DOHH2 (cell line): ENCODE data around the gene PANK2.

Experiments used
- H3F3A ChIP-seq: fragments of 200-600 bp; sonication (generic), shearing (Covaris generic); 2 replicates; pipeline ENCODE4 v1.6.0; 2016; ENCODE audit warnings: antibody characterized with exemption, mild to moderate bottlenecking; ENCODE audit not compliant: control insufficient read depth, insufficient read depth
- H3K27ac ChIP-seq: fragments of 200-600 bp; sonication (generic); 2 replicates; pipeline ENCODE4 v1.5.1; 2014; ENCODE audit warnings: low read depth, mild to moderate bottlenecking, low read length, moderate library complexity
- H3K27me3 ChIP-seq: fragments of 200-600 bp; sonication (generic); 2 replicates; pipeline ENCODE4 v1.6.1; 2014; ENCODE audit warnings: mild to moderate bottlenecking, low read length, mixed read lengths; ENCODE audit not compliant: control insufficient read depth
- H3K36me3 ChIP-seq: fragments of 200-600 bp; sonication (generic); 2 replicates; pipeline ENCODE4 v1.6.1; 2014; ENCODE audit warnings: mild to moderate bottlenecking, low read length, moderate library complexity, mixed read lengths; ENCODE audit not compliant: control insufficient read depth
- H3K4me1 ChIP-seq: fragments of 200-600 bp; sonication (generic); 2 replicates; pipeline ENCODE4 v1.6.1; 2014; ENCODE audit warnings: mild to moderate bottlenecking, low read length, mixed read lengths; ENCODE audit not compliant: control insufficient read depth
- H3K4me2 ChIP-seq: fragments of 200-600 bp; sonication (generic); 2 replicates; pipeline ENCODE4 v1.6.0; 2014; ENCODE audit warnings: mild to moderate bottlenecking, low read length, moderate library complexity
- H3K4me3 ChIP-seq: fragments of 200-600 bp; sonication (generic); 2 replicates; pipeline ENCODE4 v1.5.1; 2014; ENCODE audit warnings: mild to moderate bottlenecking, low read length, mixed read lengths
- H3K79me2 ChIP-seq: fragments of 200-600 bp; sonication (generic); 2 replicates; pipeline ENCODE4 v1.6.1; 2014; ENCODE audit warnings: mild to moderate bottlenecking, low read length, mixed read lengths; ENCODE audit not compliant: control insufficient read depth
- H3K9me2 ChIP-seq: fragments of 200-600 bp; sonication (generic); replicated peaks from 2 replicates; pipeline ENCODE4 v1.6.1; 2014; ENCODE audit warnings: mild to moderate bottlenecking, low read length, mixed read lengths; ENCODE audit not compliant: control insufficient read depth
- H3K9me3 ChIP-seq: fragments of 200-600 bp; sonication (generic); 2 replicates; pipeline ENCODE4 v1.6.1; 2014; ENCODE audit warnings: antibody characterized with exemption, low read length, mixed read lengths; ENCODE audit not compliant: control insufficient read depth, insufficient read depth
- H4K20me1 ChIP-seq: fragments of 200-600 bp; sonication (generic); 2 replicates; pipeline ENCODE4 v1.6.0; 2014; ENCODE audit warnings: low read depth, mild to moderate bottlenecking, antibody characterized with exemption, low read length, moderate library complexity; ENCODE audit not compliant: control insufficient read depth, insufficient read depth
- CTCF ChIP-seq: fragments of 200-600 bp; sonication (generic); IDR thresholded peaks from one replicate; pipeline ENCODE4 v1.5.1; 2014; ENCODE audit warnings: antibody characterized with exemption, mild to moderate bottlenecking, low read depth, low read length; ENCODE audit not compliant: poor library complexity, severe bottlenecking
- EZH2phosphoT487 ChIP-seq: fragments of 200-600 bp; sonication (generic); IDR thresholded peaks from 2 replicates; pipeline ENCODE4 v1.6.1; 2017; ENCODE audit warnings: borderline replicate concordance, mild to moderate bottlenecking, antibody characterized with exemption, low read length, moderate library complexity, mixed read lengths

The PANK2 gene

GRCh38 chr20:3973705-3974104, 84.5 kb downstream of the PANK2 start:
- TF ChIP-seq EZH2phosphoT487 (no peak), CTCF (no peak)
- no peak overlapping the region for H3K4me3 ChIP-seq
- no peaks in the 10 kb centered on the region for H3F3A ChIP-seq
- no peak overlapping the region for H3K27ac ChIP-seq
- H3K27me3 ChIP-seq: no peaks in the 10 kb centered on the region
- no peaks in the 10 kb centered on the region for H3K79me2 ChIP-seq
- no peak overlapping the region for H3K4me2 ChIP-seq
- no peaks in the 10 kb centered on the region for H3K4me1 ChIP-seq
- no peaks in the 10 kb centered on the region for H4K20me1 ChIP-seq
- H3K9me2 ChIP-seq: no peaks in the 10 kb centered on the region
- no peaks in the 10 kb centered on the region for H3K36me3 ChIP-seq
- H3K9me3 ChIP-seq: no peaks in the 10 kb centered on the region

GRCh38 chr20:3976511-3976910, 87.3 kb downstream of the PANK2 start:
- Histone ChIP-seq H3K4me3 (no peak overlapping the region), H3K36me3 (no peaks in the 10 kb centered on the region), H3K4me1 (peaks cover 12% of the 10 kb centered on the region), H3K9me2 (no peaks in the 10 kb centered on the region), H3K9me3 (no peaks in the 10 kb centered on the region), H3K4me2 (no peak overlapping the region), H3K79me2 (no peaks in the 10 kb centered on the region), H4K20me1 (no peaks in the 10 kb centered on the region), H3K27me3 (no peaks in the 10 kb centered on the region), H3K27ac (no peak overlapping the region), H3F3A (no peaks in the 10 kb centered on the region)
- no peak for TF ChIP-seq EZH2phosphoT487
- TF ChIP-seq CTCF: no peak
